Measurements from ENCODE around the gene SDSL. TPM values are rescaled to one million over a fixed set of nuclear protein-coding genes. Genes with fewer than 3 reads are reported as not detected.

Gene SDSL
- polyA plus RNA-seq, 3 donors = 4.6 to 10.0 (median 6.5) TPM

DNA sequence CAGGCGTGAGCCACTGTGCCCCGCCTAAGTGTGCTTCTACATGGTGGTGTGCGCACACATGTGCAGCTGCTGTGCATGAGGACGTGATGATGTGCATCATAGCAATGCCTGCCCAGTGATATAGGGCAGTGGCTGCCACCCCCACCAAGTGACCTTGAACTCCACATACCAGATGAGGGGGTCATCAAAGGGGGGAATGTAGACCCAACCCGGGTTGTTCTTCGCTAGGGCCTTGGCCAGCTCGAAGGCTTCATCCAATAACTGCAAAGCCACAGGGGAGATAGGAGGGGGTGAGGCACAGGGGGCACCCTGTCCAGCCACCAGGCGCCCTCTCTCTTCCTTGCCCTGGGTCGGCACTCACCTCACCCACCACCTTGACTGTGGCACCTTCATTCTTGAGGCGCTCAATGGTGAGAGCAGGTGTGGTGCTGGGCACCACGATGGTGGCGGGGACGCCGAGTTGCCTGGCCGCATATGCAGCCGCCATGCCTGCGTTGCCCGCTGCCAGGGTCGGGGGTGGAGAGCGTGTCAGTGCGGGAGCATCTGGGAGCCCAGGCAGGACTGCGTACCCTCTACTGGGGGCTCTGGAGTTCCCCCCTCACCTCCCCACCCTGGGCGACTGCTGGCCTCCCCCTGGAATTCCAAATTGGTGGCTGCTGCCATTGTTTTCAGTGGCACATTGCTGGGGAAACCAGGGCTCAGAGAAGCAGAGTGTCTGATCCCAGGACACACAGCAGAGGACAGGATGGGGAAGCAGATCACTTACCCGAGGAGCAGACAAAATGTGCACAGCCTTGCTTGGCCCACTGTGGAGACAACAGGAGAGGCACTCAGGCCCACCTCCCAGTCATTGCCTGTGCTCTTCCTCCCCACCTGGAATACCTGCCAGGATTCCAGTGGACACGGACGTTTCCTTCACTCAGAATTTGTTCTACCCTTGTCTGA lies 23.6 kb upstream of the SDSL start:
- no peaks in the 10 kb centered on the region for H3K36me3 ChIP-seq (replicated peaks in 1 of 2; ENCODE audit: control insufficient read depth in 1 of 2, insufficient read depth in 2 of 2, low read length in 2 of 2)
- no peaks in the 10 kb centered on the region for H3K79me2 ChIP-seq (ENCODE audit: insufficient read depth, low read length)
- H3K9ac ChIP-seq (ENCODE audit: insufficient read depth, low read length, poor library complexity, severe bottlenecking) = no peak overlapping the region
- WGBS (ENCODE audit: insufficient coverage) = 94% methylated on average over 15 of the region's 26 CpGs
- DNase-seq = no peak
- no peak overlapping the region for H2AFZ ChIP-seq (ENCODE audit: insufficient read depth, low read depth, low read length, poor library complexity, severe bottlenecking)
- Mint-ChIP-seq H3K4me1 (peaks cover 2% of the 10 kb centered on the region), H3K36me3 (no peaks in the 10 kb centered on the region), H3K4me3 (no peak overlapping the region), H3K9me3 (peaks cover 0 to 12% (median 0%) of the 10 kb centered on the region in 7 donors), H3K27ac (no peak overlapping the region), H3K27me3 (ENCODE audit: low read depth in 3 of 3) (peaks cover 9 to 10% (median 9%) of the 10 kb centered on the region in 3 donors)
- H3K9me3 ChIP-seq (replicated peaks in 1 of 2; ENCODE audit: control insufficient read depth in 1 of 2, insufficient read depth in 1 of 2, low read length in 2 of 2) = no peaks in the 10 kb centered on the region
- no peak overlapping the region for H3K27ac ChIP-seq (ENCODE audit: low read depth in 1 of 2, low read length in 2 of 2)
- intact Hi-C loops (cut with micrococcal nuclease) = no loop called here
- H4K20me1 ChIP-seq (ENCODE audit: insufficient read depth, low read length) = no peaks in the 10 kb centered on the region
- TF ChIP-seq CTCF (IDR thresholded peaks at IDR 0.05) = no peak
- H3K4me2 ChIP-seq (replicated peaks; ENCODE audit: extremely low read depth, low read length, poor library complexity, severe bottlenecking) = no peak overlapping the region
- H3K4me3 ChIP-seq (replicated peaks in 1 of 3; ENCODE audit: low read depth in 2 of 3, low read length in 3 of 3) = no peak overlapping the region
- H3K27me3 ChIP-seq (ENCODE audit: control insufficient read depth in 2 of 2, insufficient read depth in 2 of 2, low read length in 2 of 2) = no peaks in the 10 kb centered on the region
- peaks cover 5 to 6% of the 10 kb centered on the region in 2 donors for H3K4me1 ChIP-seq (ENCODE audit: control insufficient read depth in 1 of 2, insufficient read depth in 2 of 2, low read length in 2 of 2)

DNA sequence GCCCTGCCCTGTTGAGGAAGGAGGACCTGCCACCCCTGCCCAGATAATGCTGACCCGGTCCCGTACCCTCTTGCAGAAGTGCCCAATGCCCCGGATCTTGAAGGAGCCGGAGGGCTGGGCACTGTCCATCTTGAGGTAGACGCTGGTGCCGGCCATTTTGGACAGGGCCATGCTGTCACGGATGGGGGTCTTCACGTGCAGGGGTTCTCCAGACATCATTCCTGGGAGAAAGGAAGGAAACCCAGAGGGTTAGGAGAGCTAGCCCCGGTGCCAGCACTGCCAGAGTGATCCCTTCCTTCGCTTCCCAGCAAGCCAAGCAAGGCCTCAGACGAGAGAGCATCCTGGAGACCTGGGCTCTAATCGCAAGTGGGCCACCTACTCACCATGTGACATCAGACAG lies 22.7 kb upstream of the SDSL start:
- DNase-seq = no peak
- Histone ChIP-seq H3K27ac (ENCODE audit: low read depth in 1 of 2, low read length in 2 of 2) (no peak overlapping the region), H3K4me3 (replicated peaks in 1 of 3; ENCODE audit: low read depth in 2 of 3, low read length in 3 of 3) (no peak overlapping the region), H3K9ac (ENCODE audit: insufficient read depth, low read length, poor library complexity, severe bottlenecking) (no peak overlapping the region), H3K36me3 (replicated peaks in 1 of 2; ENCODE audit: control insufficient read depth in 1 of 2, insufficient read depth in 2 of 2, low read length in 2 of 2) (no peaks in the 10 kb centered on the region), H3K4me2 (replicated peaks; ENCODE audit: extremely low read depth, low read length, poor library complexity, severe bottlenecking) (no peak overlapping the region), H3K4me1 (ENCODE audit: control insufficient read depth in 1 of 2, insufficient read depth in 2 of 2, low read length in 2 of 2) (peaks cover 14 to 15% of the 10 kb centered on the region in 2 donors), H3K9me3 (replicated peaks in 1 of 2; ENCODE audit: control insufficient read depth in 1 of 2, insufficient read depth in 1 of 2, low read length in 2 of 2) (no peaks in the 10 kb centered on the region), H4K20me1 (ENCODE audit: insufficient read depth, low read length) (no peaks in the 10 kb centered on the region), H3K79me2 (ENCODE audit: insufficient read depth, low read length) (no peaks in the 10 kb centered on the region), H3K27me3 (ENCODE audit: control insufficient read depth in 2 of 2, insufficient read depth in 2 of 2, low read length in 2 of 2) (no peaks in the 10 kb centered on the region), H2AFZ (ENCODE audit: insufficient read depth, low read depth, low read length, poor library complexity, severe bottlenecking) (no peak overlapping the region)
- Mint-ChIP-seq H3K9me3 (peaks cover 0 to 9% (median 0%) of the 10 kb centered on the region in 7 donors), H3K36me3 (no peaks in the 10 kb centered on the region), H3K4me1 (peaks cover 9% of the 10 kb centered on the region), H3K27me3 (ENCODE audit: low read depth in 3 of 3) (peaks cover 9 to 10% (median 9%) of the 10 kb centered on the region in 3 donors), H3K4me3 (no peak overlapping the region), H3K27ac (no peak overlapping the region)
- 94% methylated on average over 9 of the region's 12 CpGs for WGBS (ENCODE audit: insufficient coverage)
- no peak for TF ChIP-seq CTCF (IDR thresholded peaks at IDR 0.05)
- intact Hi-C loops (cut with micrococcal nuclease) = no loop called here

Data from CD14-positive monocyte (primary cell).